ENCODE results near the gene ARL8B. TPM values are rescaled to one million over a fixed set of nuclear protein-coding genes. Genes with fewer than 3 reads are reported as not detected.

ARL8B gene
- total RNA-seq, 1 donor from 2014 or later: 145 TPM

- H3K36me3 ChIP-seq (ENCODE audit: control insufficient read depth, insufficient read depth, low read length): peaks cover 35% of the 10 kb centered on the region
- no peak for DNase-seq (ENCODE audit: low read depth)
- TF ChIP-seq CTCF (IDR thresholded peaks at IDR 0.05; ENCODE audit: insufficient read depth, low read length, severe bottlenecking): no peak
- FAIRE-seq: no peak
- H3K27me3 ChIP-seq (ENCODE audit: control insufficient read depth, insufficient read depth, low read length): no peaks in the 10 kb centered on the region
- H3K4me3 ChIP-seq (ENCODE audit: low read depth, low read length): no peak overlapping the region
Measured at GRCh38 chr3:5205165-5205941, 83.3 kb downstream of the ARL8B start.

DNA sequence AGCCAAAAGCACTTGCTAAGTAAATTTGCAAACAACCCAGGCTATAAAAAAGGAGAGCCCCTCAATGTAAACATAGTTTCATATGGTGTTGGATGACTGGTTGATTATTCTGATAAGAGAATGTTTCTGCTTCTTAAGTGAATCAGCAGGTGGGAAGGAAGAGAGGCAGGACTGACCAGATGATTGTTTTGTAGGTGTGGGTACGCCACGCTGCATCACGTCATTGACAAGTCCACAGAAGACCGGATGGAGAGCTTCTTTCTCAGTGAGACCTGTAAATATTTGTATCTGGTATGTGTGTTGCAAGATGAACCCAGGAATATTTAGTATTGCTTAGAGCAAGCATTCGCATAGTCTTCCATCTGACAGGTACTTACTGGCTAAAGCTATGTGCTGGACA, 88.8 kb downstream of the ARL8B start:
- FAIRE-seq: no peak

GRCh38 chr3:5212628-5213573, 90.8 kb downstream of the ARL8B start:
- FAIRE-seq (no peak), DNase-seq (ENCODE audit: low read depth) (peak; percentile 48)
- Histone ChIP-seq H3K27me3 (ENCODE audit: control insufficient read depth, insufficient read depth, low read length) (no peaks in the 10 kb centered on the region), H3K4me3 (ENCODE audit: low read depth, low read length) (no peak overlapping the region), H3K36me3 (ENCODE audit: control insufficient read depth, insufficient read depth, low read length) (peaks cover 43% of the 10 kb centered on the region)
- TF ChIP-seq CTCF (IDR thresholded peaks at IDR 0.05; ENCODE audit: insufficient read depth, low read length, severe bottlenecking): no peak

More for the DNA sequence above, 88.8 kb downstream of the ARL8B start:
- no peak overlapping the region for H3K4me3 ChIP-seq (ENCODE audit: low read depth, low read length)
- no peaks in the 10 kb centered on the region for H3K27me3 ChIP-seq (ENCODE audit: control insufficient read depth, insufficient read depth, low read length)
- no peak for DNase-seq (ENCODE audit: low read depth)
- peaks cover 43% of the 10 kb centered on the region for H3K36me3 ChIP-seq (ENCODE audit: control insufficient read depth, insufficient read depth, low read length)
- TF ChIP-seq CTCF (IDR thresholded peaks at IDR 0.05; ENCODE audit: insufficient read depth, low read length, severe bottlenecking): no peak

DNA sequence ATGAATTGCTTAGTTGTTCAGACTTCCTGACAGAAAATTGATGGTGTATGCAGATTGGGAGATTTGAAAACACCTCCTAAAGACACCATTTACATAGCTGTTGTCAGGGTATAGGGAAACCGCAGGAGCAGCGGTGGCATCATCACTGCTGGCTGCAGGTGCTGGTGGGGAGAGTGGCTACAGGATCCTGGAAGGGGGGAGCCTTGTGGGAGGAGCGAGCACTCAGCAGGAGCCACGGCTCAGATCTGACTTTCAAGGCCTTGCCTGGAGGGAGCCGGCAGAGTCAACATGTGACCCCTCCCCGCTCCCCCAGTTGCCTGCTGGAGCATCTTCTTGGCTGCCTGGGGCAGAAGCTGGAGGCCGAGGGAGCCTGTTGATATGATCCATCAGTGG, 91.5 kb downstream of the ARL8B start:
- FAIRE-seq (no peak), DNase-seq (ENCODE audit: low read depth) (no peak)
- no peak overlapping the region for H3K4me3 ChIP-seq (ENCODE audit: low read depth, low read length)
- no peaks in the 10 kb centered on the region for H3K27me3 ChIP-seq (ENCODE audit: control insufficient read depth, insufficient read depth, low read length)
- peaks cover 43% of the 10 kb centered on the region for H3K36me3 ChIP-seq (ENCODE audit: control insufficient read depth, insufficient read depth, low read length)
- TF ChIP-seq CTCF (IDR thresholded peaks at IDR 0.05; ENCODE audit: insufficient read depth, low read length, severe bottlenecking): no peak

- Histone ChIP-seq H3K27me3 (ENCODE audit: control insufficient read depth, insufficient read depth, low read length) (no peaks in the 10 kb centered on the region), H3K4me3 (ENCODE audit: low read depth, low read length) (no peak overlapping the region), H3K36me3 (ENCODE audit: control insufficient read depth, insufficient read depth, low read length) (peaks cover 43% of the 10 kb centered on the region)
- no peak for TF ChIP-seq CTCF (IDR thresholded peaks at IDR 0.05; ENCODE audit: insufficient read depth, low read length, severe bottlenecking)
- FAIRE-seq (no peak), DNase-seq (ENCODE audit: low read depth) (no peak)
Measured at GRCh38 chr3:5214352-5214751, 92.3 kb downstream of the ARL8B start.

Measured in bronchial epithelial cell (primary cell).